ENCODE data around the gene EPN3.

The EPN3 gene

DNA sequence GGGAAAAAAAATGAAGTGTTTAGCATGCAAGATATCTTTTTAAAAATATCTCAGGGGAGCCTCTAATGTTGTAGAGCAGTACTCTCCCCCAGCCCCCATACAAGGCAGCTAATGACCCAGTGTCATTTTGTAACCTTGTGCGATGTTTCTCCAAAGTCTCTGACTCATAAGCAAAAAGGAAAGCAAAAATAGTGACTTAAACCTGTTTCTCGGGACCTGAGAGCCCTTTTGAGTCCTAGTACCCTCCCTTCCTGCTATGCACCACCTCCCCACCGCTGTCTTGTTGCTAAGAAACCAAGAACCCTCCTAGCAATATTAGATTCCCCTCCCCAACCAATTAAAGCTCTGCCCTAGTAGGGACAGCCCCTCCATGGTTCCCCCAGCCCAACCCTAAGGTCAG is 21.5 kb upstream of the EPN3 start:
- peak; percentile 47 for DNase-seq

DNA sequence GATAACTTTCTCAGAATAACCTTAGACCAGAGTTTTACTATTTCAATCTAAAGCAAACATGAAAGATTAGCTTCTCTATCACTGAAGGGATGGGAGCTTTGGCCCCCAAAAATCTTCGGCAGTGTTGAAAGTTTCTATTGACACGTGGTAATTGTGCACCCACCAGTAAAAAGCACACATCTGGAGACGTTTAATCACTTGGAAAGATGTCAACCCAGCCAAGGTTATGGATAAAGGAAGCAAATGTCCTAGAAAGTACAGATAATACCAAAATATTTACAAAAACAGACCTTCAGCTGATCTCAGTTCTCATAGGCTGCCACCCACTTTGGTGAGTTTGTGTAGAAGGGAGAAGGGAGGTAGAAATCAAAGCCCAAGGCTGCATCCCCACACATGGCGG is 19.0 kb upstream of the EPN3 start:
- no peak for DNase-seq

DNA sequence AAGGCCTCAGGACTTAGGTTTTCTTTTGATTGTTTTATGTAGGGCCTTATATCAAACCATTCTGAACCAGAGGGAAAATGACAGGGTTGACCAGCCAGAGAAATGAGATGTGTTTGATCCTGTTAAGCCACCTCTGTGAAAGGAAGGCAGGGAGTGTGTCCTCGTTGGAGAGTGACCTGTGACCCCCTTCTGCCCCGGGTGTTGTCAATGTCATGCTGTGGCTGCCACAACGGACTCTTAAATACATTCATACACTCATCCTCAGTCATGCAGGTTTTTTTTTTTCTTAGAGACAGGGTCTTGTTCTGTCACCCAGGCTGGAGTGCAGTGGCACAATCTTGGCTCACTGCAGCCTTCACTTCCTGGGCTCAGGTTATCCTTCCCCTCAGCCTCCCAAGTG is 18.1 kb upstream of the EPN3 start:
- no peak for DNase-seq

DNA sequence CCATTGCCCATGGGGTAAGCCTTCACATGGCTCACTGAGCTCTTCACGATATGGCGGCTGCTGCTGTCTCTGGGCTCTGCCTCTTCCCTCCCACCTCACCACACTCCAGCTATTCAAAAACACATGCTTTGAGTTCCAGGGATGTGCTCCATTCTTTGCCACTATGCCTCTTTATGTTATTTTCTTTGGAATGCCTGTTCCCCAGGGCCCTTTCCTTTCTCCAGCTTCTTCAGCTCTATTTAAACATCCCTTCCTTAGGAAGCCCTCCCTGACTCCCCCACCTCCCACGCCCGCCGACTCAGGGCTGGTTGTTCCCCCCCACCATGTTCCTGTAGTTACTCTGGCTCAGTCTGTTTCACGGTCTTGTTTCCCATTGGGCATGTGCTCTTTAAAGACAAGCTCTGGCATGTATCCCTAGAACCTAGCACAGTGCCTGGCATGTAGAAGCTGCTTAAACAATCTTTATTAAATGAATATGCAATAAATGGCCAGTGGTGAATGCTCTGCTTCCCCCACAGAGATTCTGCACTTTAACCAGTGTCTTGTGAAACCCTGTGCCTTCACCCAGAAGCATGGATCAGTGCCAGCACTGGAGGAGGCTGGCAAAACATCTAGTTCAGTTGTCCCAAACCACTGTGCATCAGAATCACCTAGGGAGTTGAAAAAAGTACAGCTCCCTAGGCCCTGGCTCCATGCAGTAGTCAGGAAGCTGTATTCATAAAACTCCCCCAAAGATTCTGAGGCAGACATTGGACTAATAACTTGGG is 17.4 kb upstream of the EPN3 start:
- no peak for DNase-seq

DNA sequence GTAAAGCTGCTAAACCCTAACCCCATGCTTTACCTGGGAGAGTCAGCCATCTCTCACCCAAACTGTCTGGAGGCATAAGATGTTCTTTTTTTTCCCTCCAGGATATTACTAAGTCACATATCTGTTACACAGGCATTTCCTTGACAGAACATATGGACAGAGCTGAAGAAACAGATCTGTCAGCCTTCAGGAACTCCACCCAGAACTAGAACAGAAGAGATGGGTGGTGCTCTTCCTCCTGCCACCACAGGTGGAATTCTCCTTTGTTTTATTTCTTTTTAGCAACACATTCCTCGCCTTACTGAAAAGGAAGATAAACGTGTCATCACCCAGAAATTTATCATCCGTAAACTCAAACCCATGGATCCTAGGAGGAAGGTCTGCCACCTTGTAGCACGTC is 15.5 kb upstream of the EPN3 start:
- no peak for DNase-seq

DNA sequence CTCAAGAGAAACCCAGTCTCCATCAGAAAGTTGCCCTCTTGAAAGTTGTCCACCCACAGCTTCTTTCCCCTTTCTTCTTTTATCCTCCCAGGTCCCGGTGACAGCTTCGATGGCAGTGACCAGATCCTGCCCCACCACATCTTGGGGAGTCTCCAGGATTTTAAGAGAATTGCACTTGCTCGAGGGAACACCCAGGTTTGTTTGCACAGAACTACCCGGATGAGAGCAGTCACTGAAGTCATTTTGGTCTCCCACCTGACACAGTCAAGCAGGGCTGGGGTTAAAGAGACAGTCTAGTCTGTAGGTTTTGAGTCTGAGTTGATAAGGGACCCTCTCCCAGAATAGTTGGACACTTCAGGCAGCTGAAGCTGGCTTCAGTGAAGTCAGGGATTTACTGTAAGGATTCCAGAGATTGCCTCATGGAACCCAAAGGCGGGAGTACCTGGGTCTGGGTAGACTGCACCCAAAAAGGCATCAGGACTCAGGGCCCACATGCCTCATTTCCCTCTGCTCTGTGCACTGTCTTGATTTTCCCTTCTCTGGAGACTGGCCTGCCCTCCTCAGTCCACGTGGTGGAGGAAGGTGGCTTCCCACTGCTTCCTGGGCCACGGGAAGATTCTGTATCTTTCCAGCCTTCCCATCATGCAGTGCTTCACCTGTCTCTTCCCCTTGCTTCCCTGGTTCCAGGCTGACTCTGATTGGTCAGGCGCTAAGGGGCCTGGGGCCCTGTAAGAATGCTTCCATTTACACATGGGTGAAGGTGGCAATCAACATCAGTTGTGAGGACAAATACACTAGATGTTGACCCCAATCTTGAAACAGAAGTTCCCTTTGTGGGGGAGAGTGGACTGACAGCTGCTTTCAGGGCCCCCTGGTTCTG is 14.8 kb upstream of the EPN3 start:
- no peak for DNase-seq

DNA sequence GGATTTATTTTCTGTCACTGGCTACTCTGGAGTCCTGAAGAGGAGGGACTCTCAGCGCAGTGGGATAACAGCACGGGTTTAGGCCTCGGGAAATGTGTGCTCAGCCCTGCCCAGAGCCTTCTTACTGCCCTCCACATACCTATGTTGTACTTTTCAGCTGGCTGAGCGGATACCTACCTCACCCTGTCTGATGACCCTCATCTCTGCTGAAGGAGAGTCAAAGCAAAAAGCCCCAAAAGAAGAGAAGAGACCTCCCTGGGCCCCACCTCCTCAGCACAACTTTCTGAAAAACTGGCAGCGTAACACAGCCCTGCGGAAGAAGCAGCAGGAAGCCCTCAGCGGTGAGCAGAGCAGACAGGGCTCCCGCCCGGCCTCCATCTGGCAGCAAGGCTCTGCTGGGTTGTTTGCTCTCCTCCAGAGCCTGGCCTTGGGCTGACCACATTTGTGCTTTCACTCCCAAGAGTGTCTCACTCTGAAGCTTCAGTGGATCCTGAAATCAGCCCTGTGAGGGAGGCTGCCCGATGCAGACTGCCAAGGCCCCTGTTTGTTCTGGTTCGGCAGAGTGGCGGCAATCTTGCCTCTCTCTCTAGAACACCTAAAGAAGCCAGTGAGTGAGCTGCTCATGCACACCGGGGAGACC is 14.0 kb upstream of the EPN3 start:
- DNase-seq: no peak

DNA sequence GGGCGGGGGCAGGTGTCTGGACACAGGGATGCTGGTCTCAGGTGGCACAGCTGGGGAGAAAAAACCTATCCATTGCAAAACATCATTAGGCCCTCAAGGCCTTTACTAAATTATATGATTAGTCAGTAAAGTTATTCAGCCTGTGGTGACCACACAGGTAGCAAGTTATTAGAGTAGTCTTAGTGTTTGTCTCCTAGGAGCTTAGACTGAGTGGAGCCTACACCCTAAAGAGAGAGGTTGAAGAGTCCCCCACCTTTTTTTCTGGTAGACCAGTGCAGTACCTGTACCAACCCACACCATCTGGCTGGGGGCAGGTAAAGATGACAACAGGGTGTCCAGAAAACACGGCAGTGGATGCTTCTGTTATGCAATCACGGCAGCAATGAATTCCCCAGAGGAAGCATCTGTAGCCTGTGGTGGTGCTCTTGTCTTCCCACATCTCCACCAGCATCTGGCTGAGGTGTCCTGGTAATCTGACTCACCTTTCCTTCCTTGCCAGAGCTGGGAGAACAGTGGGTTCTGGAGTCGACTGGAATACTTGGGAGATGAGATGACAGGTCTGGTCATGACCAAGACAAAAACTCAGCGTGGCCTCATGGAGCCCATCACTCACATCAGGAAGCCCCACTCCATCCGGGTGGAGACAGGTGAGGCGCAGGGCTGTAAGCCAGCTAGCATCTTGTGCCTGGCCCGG is 13.2 kb upstream of the EPN3 start:
- DNase-seq: no peak

DNA sequence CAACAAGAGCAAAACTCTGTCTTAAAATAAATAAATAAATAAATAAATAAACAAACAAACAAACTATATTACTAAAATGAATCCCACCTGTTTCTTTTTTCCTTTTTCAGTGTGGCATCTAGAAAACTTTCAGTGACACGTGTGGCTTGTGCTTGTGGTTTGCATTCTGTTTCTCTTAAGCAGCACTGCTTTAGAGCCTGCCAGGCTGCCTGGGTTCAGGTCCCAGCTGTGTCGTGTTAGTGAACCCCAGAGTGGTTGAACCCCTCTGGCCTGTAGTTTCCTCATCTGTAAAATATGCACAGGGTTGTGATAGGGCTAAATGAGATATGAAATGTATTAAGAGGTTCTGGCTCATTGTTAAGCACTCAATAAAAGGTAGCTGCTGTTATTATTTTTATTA is 12.1 kb upstream of the EPN3 start:
- no peak for DNase-seq

DNA sequence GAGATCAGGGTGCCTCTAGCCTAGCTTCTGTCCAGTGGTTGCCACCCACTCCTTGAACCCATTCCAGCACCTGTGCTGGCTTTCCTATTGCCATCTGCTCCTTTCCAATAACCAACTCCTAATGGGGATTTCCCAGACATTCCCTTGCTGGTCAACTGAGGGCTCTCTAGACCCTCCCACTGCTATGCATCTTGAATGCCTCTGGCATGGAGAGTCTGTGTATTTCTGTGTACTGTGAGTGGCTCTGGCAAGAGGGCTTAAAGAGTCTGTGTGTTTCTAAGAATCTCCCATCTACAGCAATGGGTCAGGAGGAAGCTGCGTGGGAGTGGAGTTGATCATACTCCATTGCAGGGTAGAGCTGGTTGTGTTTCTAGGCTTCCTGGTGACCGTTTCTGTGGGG is 11.0 kb upstream of the EPN3 start:
- DNase-seq: no peak

DNA sequence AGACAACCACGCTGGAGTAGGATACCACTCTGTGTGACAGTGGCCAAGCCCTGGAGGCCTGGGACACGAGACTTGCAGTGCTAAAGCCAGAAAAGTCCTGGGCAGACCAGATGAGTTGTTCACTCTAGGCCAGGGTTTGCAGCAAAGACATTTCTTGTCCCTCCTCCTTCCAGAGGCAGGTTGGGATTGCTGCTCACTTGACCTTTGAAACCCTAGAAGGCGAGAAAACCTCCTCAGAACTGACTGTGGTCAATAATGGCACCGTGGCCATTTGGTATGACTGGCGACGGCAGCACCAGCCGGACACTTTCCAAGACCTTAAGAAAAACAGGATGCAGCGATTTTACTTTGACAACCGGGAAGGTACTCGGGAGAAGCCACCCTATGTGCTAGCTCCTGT is 9.8 kb upstream of the EPN3 start:
- DNase-seq: no peak

DNA sequence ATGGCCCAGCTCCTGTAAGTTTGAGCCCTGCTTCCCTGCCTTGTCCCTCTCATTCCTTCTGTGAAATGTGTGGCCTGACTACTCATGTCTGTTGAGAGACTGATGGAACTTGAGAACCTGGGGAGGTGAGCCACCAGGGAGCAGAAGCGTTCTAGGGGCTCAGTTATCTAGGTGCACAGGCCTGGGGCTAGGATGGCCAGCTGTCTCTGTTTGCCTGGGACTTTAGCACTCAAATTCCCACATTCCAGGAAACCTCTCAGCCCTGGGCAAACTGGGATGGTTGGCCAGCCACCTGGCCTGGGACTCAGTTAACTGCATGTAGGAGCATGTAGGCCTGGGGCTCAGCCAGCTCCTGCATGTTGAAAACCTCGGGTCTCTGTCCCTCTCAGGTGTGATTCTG is 9.3 kb upstream of the EPN3 start:
- DNase-seq: no peak

DNA sequence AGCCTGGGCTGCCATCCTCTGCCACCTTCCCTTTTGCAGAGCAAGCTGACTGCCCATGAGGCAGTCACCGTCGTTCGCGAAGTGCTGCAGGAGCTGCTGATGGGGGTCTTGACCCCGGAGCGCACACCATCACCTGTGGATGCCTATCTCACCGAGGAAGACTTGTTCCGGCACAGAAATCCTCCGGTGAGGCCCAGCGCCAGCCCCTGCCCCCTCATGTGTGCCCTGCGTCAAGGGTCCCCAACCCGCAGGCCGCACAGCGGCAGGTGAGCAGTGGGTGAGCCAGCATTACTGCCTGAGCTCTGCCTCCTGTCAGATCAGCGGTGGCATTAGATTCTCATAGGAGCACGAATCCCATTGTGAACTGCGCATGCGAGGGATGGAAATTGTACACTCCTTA is 7.7 kb upstream of the EPN3 start:
- no peak for DNase-seq

DNA sequence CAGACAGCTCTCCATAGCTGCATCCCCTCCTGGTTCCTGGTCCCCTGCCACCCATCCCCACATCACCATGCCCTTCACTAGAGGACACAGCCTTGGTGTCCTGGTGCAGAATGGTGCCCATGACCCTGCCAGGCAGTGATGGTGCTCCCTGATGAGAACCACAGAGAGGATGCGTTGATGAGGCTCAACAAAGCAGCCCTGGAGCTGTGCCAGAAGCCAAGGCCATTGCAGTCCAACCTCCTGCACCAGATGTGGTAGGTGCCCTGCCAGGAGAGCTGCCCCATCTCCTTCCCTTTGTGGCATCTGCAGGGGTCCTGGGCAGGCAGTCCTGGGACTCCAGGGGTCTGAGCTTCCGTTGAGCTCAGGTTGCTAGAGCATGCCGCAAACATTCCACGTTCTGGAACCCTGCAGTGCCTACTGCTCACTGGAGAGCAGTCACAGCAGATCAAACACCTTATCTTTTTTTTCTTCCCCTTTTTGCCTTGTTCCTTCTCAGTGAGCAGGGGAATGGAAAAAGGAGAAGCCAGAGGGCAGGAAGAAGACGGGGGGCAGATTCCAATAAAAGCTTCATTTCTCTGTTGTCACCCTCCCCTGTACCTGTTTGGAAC is 5.3 kb upstream of the EPN3 start:
- DNase-seq: no peak

DNA sequence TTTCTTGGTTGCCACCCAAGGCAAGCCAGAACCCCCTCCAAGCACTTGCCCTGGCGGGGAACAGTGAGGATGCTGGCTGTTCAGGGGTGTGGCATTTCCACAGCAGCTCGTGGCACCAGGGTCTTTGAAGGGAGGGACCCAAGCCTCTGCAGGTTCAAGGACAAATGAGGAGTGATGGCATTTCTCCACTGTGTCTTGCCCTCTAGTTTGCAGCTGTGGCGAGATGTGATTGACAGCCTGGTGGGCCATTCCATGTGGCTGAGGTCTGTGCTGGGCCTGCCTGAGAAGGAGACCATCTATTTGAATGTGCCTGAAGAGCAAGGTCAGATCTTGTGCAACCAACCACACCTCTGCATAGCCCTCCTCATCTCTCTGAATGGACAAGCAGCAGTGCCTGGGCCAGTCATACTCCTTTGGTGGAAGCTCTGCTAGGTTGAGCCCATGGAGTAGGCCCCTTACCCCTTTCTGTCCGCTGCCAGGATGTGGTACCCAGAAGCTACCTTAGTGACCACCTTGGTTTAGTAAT is 4.5 kb upstream of the EPN3 start:
- no peak for DNase-seq

DNA sequence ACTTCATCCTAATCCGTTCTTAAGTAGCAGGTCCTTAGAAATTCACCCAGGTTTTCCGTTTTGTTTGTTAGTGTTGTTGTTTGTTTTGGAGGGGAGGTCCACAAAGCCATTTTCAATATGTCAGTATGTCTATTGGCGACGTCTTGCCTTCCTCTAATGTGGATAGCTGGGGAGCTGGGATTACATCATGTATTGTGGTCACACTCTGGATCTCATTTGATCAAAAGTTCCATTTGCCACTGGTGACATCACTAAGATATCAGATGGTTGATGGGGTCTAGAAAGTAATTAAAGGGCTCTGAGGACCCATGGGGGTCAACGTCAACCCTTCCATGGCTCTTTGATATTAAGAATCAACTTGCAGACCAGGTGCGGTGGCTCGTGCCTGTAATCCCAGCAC is 2.7 kb upstream of the EPN3 start:
- DNase-seq: no peak

DNA sequence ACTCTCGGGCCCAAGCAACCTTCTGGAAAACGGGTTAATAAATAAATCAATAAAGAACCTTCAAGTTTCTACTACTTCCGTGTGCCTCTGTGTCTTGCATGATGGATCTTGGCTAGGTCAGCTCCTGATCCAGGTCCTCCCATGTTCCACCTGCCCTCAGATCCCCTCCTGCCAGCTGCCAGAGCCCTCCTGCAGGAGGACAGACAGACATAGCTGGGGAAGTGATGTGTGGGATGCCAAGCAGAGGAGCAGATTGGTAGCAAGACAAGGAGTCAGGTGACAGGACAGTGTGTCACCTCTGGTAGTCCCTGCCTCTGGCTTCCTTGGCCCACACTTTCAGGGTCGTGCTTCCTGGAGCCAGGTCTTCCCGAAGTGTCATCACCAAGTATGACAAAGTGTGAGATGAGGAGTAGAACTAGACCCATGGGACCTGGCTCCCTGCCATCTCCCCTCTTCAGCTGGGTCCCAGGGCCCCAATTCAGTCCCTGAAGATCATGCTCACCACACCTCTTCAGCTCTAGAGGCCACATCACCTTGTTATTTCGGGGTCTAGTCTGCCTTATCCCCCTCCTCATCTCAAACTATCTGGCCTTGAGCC is 1.0 kb upstream of the EPN3 start:
- DNase-seq: peak; percentile 23

DNA sequence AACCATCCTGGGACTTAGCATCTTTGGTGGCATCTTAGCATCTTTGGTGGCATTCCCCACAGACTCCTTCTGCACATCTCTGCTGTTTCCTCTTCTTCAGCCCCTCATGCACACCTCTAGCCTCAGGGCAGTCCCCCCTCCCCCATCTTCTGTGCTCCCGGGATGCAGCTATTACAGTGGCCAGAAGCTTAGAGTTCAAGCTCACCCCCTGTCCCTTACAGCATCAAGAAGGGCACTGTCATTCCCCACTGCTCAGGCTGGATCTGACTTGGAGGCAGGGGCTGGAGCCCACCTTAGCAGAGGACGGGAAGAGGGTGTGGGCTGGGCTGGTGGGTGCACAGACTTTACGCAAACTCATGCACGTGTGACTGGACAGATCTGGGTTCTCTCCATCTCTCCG is 650 bp downstream of the EPN3 start:
- DNase-seq: no peak

DNA sequence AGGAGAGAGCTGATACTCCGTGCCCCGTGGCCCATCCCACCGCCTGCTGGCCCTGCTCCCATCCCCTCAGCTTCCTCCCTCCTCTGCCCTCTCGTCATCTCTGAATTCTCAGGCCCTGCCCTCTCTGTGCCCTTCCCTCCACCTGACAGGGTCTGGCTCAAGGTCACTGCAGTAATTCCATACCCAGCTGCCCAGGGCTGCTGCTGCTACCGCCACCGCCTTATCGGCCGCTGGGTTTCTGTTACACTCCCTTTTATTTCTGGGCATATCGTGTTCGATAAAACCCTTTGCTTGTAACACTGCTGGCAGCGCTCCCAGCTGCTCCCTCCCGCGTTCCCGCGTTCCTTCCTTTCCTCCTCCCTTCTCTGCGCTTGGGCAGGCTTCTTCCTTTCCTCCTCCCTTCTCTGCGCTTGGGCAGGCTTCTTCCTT is 1.2 kb downstream of the EPN3 start:
- DNase-seq: no peak

DNA sequence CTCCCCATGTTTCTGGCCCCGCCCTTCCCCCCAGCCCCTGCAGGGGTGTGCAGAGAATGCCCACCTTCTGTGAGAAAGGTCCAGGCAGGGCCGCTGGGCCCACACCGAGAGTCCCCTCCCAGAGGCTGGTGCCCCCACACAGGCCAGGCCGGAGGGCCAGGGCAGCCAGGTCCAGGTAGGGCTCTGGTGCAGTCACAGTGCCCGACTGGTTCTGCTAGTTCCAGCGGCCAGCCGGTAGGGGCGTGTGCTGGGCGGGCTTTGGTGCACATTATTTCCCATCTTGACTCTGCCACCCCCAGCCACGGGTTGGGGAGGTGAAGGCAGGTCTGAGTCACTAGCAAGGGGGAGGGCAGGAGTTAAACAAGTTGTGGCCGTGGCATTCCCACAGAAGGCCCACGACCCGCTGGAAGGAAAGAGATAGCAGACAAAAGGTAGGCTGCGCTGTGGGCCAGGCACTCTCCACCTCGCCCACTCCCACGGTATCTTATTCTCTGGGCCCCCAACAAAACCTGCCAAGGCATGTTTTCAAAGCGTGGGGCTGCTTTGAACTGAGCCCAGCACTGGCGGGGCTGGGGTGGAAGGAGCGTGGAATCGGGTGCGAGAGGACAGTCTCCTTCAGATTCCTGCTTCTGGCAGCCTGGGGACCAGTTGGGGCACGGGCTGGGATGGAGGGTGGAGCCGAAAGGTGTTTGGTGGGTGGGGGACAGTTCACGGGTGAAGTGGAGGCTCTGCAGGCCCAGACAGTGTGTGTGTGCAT is 1.9 kb downstream of the EPN3 start:
- no peak for DNase-seq

DNA sequence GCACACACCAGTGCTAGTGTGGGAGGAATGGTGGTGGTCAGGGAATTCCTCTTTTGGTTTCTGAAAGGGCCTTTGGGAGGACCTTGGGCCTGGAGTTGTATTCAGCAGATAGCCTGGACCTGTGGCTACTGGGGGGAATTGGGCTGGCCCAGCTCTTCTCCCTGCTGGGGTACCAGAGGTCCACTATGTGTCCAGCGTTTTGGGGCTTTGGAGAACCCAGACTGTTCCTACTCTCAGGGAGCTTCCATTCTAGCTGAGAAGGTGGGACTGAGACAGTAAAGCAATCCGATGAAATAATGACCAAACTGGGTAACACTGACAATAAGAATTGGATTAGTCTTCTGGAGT is 2.4 kb downstream of the EPN3 start:
- no peak for DNase-seq

DNA sequence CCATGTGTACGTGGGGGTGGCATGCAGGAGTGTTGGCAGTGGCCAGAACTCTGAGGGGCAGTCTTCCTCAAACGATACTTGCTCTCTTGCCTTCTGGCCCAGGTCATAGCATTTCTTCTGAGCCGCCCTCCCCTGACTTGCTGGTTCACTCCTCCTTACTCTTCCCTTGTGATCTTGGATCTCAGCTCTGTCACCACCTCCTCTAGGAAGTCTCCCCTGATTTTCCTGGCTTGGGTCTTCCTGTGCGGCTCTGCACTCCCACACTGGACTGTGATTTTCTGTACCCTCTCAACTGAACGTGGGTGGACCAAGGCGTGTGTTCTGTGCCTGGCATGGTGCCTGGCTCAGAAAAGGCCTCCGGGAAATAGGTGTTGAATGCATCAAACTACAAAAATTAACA is 2.9 kb downstream of the EPN3 start:
- no peak for DNase-seq
